ENCODE measurements around the gene EXOSC6.
"Not testable (repeated sequence)": the region's sequence is repeated elsewhere in the genome, so short reads cannot be mapped to it uniquely, and the experiment has no call there.

The EXOSC6 gene

DNA sequence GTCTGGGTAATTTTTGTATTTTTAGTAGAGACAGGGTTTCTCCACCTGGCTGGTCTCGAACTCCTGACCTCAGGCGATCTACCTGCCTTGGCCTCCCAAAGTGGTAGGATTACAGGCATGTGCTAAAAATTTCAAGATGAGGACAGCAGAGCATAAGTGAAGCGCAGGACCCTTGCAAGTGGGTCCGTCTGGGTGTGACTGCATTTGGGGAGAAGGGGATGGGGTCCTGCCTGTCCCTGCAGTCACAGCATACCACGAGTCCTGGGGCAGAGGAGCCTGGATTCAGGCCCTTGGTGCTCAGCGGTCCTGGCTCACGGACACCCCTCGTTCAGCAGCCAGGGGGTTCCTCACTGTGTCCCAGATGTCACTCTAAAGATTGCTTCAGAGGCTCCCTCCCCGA is 53.5 kb downstream of the EXOSC6 start:
- DNase-seq = not testable (repeated sequence)

DNA sequence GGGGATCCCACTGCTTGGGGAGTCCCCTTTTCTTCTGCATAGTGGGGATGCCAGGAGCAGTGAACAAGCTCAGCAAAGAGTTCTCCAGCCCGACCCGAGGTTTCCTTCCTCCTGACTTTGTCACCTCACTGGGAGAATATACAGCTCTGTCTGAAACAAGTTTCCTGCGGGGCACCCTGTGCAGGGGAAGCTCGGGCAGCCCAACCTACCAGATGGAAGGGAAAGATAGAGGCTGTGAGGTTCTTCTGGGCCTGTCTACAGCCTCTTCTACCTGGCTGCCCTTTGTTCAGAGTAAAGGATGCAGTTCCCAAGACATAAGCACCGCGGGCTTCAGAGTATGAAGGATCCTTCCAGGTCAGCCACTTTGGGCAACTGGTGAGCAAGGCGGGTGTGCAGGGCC is 54.1 kb downstream of the EXOSC6 start:
- DNase-seq = not testable (repeated sequence)

Measured in NCI-H526 (cell line).